HG03025 (cell line): Measurements from ENCODE around the gene PLCB1.

Experiments used
- ATAC-seq: cut with Tn5 transposase; IDR thresholded peaks from one replicate; pipeline ENCODE4 v1.9.1; 2021; ENCODE audit warnings: mild to moderate bottlenecking, moderate library complexity; ENCODE audit not compliant: unreplicated experiment, low FRiP score

Gene PLCB1

GRCh38 chr20:8735014-8735413 is 602.9 kb downstream of the PLCB1 start:
- ATAC-seq = no peak

DNA sequence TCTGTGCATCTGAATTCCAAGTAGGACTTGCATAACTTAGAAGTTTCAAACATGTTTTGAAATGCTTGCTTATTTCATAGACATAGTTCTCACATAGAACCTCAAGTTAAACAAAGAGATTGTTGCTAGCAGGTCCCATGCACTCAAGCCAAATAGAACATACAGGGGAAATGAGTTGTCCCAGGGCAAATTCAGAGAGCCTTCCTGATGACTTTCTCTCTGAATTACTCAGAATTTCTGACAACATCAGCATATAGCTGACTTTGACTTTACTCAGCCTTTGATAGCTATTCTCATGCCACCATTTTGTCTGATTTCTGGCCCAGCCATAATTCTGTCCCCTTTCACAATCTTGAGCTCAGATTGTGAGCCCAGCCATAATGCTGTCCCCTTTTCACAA is 603.6 kb downstream of the PLCB1 start:
- no peak for ATAC-seq

- no peak for ATAC-seq
Measured at GRCh38 chr20:8740265-8740664, 608.2 kb downstream of the PLCB1 start.

GRCh38 chr20:8744228-8744844 is 612.3 kb downstream of the PLCB1 start:
- no peak for ATAC-seq

DNA sequence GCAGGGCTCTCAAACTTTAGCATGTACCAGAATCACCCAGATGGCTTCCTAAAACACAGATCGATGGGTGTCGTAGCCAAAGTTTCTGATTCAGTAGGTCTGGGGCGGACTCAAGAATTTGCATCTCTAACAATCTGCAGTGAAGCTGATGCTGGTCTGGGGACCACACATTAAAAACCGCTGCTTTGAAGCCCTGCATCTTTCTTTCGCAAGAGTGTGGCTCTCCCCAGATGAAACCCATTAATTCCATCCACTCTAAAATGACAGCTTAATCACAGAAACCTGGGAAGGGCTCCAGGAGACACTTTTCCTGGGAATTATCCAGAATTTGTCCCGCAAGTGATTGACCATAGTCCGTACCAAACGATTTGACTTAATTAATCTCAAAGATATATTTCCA is 617.0 kb downstream of the PLCB1 start:
- ATAC-seq = no peak

- no peak for ATAC-seq
Measured at GRCh38 chr20:8749986-8750385, 617.9 kb downstream of the PLCB1 start.

DNA sequence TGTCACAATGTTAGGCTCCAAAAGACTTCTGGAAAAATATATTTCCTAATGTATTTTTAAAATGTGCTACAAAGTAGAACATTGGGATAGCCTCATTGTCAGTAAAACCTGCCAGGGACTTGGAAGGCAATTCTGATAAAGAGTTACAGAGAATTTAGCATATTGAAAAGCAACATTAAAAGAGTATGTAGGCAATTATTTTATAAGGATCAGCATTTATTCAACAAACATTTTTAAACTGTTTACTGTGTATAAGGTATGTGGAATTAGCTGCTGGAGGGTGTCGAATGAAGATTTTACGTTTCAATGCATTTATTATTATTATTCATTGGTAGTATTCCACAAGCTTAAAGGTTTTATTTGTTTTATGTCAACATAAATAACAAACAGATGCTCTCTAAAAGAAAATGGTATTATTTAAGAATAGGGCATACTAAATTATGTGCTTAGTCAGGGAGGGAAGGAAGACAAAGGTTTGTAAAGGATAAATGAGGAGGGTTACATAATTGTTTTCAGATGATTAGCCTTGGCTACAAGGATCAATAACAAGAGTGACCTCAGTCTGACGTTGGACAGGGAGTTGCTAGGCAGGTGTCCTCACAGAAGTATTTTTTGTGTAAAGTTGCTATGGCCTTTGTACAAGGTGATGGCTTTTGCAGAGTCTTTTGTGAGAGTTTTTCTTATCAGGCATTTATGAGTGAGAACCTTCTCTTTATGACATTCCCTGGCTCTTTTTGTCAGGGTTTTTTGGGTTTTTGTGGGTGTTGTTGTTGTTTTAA is 623.5 kb downstream of the PLCB1 start:
- ATAC-seq = no peak

- no peak for ATAC-seq
Measured at GRCh38 chr20:8756410-8756809, 624.3 kb downstream of the PLCB1 start.

DNA sequence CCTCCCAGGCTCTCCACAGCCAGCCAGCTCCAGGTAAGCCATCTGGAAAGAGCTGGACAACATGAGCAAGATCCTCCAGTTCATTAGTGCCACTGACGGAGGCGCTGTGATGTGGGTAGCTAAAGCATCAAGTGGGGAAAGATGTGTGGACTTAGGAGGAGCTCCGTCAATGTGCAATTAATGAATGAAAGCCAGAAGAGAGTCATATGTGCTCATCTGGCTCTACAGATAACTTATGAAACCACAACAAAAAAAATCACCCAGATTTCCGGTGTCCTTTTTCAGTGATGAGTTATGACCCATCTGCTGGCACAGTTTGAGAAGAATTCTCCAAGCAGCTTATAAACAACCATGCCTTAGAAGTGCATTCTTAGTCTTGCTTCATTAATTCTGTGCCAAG is 625.1 kb downstream of the PLCB1 start:
- ATAC-seq = no peak

DNA sequence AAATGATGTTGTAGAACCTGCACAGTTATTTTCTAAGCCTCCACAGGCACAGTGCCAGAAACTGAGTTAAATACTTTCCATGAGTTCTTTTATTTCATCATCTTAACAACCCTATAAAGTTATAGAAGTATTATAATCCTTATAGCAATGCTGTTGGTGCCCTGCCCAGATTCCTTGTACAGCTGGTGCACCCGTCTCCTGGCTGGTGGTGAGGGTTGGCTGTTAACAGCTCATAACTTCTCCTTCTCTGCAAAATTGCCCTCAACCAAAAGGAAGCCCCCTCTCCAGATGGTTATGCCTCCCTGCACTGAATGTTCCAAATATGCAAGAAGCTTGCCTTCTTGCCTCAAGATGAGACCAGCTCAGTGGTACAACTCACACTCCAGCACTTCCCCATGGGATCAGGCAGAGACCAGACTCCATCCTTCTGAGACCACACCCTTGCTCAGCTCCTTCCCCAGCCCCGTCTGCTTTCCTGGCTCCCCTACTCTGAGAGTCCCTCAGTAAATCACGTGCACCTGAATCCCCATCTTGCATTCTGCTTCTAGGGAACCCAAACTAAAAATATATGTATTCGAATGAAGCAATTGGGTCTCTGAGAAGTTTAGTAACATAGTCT is 632.4 kb downstream of the PLCB1 start:
- no peak for ATAC-seq

- ATAC-seq = no peak
Measured at GRCh38 chr20:8766868-8767390, 634.9 kb downstream of the PLCB1 start.

DNA sequence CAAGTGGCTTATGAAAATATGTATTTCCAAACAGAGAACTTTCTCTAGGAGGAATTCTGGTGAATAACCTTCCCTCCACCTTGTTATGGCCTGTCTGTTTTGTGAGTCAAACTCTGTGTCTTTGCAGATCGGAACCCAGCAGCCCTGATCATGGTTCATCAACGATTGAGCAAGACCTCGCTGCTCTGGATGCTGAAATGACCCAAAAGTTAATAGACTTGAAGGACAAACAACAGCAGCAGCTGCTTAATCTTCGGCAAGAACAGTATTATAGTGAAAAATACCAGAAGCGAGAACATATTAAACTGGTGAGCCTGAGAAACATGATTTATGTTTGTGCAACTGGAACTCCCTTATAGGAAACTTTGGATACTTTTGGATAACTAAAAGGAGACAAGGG is 642.3 kb downstream of the PLCB1 start:
- no peak for ATAC-seq

- no peak for ATAC-seq
Measured at GRCh38 chr20:8777911-8778310, 645.8 kb downstream of the PLCB1 start.

DNA sequence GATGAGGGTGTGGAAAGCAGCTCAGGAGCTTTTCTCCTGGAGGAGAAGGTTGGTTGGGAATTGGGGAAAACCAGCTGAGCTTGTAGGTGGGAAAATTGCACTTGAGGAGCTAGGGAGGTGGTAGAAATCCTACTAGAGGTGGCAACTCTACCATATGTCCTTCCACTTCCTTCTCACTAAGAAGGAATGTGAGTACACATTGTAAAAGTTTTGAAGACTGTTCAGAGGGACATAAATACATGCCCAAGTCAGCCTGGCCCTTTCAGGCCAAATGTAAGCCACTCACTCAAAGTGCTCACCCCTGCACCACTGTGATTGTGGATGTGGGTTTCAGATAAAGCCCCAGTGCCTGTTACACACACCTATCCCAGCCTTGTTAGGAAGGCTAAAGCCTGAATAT is 646.3 kb downstream of the PLCB1 start:
- no peak for ATAC-seq

GRCh38 chr20:8780915-8781314 is 648.8 kb downstream of the PLCB1 start:
- no peak for ATAC-seq

- ATAC-seq = no peak
Measured at GRCh38 chr20:8782804-8783203, 650.7 kb downstream of the PLCB1 start.

GRCh38 chr20:8783734-8784133 is 651.7 kb downstream of the PLCB1 start:
- ATAC-seq = no peak

GRCh38 chr20:8786383-8786782 is 654.3 kb downstream of the PLCB1 start:
- ATAC-seq = no peak

DNA sequence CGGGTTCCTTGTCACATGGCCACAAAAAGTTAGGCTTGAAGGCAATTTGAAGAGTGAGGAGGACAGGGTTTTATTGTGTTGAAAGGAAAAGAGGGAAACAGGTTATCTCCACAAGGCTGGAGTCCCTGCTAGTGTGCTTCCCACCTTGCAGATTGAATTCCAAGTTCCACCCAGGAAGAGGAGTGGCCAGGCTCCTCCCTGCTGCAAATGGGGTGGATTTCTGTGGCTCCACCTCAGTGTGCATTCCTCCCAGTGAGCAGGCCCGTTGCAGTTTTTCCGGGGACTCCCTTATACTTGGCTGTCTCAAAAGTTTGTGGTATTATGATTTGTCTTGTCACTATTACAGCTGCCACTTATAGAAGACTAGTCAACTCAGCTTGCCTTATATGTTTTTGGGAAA is 655.0 kb downstream of the PLCB1 start:
- no peak for ATAC-seq

GRCh38 chr20:8788275-8788674 is 656.2 kb downstream of the PLCB1 start:
- ATAC-seq = no peak

DNA sequence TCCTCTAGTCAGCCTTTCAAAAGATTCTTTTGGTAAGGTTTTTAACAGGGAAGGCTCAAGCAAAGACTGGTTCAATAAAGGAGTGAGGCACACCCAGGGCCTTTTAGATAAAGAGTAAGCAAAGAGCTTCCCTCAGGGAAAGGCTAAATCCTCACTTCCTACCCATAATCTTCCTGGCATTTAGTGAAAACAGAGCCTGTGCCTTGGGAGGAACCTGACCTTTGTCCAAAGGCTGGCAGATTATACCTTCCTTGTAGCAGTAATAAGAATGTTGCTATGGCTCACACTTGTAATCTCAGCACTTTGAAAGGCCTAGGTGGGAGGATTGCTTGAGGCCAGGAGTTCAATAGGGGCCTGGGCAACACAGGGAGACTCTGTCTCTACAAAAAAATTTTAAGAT is 656.8 kb downstream of the PLCB1 start:
- ATAC-seq = no peak
